ENCODE results near the gene GLUD2.
A peak's percentile ranks its signal among the peaks of the same experiment; 100 is the strongest.
"Not testable (repeated sequence)": the region's sequence is repeated elsewhere in the genome, so short reads cannot be mapped to it uniquely, and the experiment has no call there.

Gene GLUD2

DNA sequence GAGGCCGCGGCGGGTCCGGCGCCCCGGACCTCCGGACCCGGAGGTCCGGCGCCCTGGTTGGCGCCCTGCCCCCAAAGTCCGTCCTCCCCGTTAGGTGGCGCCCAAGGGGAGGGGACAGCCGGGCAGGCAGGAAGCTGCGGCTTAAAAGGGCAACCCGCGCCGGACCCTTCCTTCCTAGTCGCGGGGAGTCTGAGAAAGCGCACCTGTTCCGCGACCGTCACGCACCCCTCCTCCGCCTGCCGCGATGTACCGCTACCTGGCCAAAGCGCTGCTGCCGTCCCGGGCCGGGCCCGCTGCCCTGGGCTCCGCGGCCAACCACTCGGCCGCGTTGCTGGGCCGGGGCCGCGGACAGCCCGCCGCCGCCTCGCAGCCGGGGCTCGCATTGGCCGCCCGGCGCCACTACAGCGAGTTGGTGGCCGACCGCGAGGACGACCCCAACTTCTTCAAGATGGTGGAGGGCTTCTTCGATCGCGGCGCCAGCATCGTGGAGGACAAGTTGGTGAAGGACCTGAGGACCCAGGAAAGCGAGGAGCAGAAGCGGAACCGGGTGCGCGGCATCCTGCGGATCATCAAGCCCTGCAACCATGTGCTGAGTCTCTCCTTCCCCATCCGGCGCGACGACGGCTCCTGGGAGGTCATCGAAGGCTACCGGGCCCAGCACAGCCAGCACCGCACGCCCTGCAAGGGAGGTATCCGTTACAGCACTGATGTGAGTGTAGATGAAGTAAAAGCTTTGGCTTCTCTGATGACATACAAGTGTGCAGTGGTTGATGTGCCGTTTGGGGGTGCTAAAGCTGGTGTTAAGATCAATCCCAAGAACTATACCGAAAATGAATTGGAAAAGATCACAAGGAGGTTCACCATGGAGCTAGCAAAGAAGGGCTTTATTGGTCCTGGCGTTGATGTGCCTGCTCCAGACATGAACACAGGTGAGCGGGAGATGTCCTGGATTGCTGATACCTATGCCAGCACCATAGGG is at the start of gene GLUD2:
TSS of gene GLUD2 (plus strand) at position 170 of the 979 bp plus-strand sequence. CDS start at position 245, 75 bp downstream.
- DNase-seq (ENCODE audit: low read depth in 2 of 2) = peak in 1 of 2 donors; percentile 2

DNA sequence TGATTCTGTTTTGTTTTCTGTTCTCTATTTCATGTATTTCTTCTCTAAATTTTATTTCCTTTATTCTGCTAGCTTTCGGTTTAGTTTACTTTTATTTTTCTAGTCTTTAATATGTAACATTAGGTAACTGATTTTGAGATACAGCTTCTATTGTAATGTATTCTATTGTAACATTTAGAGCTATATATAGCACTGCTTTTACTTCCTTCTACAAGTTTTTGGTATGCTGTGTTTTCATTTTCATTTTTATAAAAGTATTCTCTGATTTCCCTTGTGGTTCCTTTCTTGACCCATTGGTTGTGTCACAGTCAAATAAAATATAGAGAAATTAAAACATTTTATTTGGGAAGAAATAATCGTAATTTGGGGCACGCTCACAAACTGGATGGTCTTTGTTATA is 48.0 kb upstream of the GLUD2 start:
- DNase-seq (ENCODE audit: low read depth in 2 of 2) = no peak

DNA sequence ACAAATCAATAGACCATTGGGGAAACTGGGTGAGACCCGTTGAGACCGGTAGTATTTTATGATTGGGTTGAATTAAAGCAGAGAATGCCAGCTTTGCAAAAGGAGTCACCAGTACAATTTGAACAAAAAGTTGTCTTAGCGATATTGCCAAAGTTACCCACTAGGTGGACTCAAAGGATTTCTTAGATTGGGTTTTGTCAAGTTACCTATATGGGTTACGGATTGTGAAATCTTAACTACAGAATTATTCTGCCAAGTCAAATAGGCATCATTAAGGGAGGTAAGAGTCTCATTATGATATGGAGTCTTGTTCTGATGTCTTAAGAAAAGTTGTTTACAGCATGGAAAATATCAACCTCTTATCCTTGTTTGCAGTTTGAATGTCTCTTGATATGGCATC is 46.8 kb upstream of the GLUD2 start:
- DNase-seq (ENCODE audit: low read depth in 2 of 2) = no peak

DNA sequence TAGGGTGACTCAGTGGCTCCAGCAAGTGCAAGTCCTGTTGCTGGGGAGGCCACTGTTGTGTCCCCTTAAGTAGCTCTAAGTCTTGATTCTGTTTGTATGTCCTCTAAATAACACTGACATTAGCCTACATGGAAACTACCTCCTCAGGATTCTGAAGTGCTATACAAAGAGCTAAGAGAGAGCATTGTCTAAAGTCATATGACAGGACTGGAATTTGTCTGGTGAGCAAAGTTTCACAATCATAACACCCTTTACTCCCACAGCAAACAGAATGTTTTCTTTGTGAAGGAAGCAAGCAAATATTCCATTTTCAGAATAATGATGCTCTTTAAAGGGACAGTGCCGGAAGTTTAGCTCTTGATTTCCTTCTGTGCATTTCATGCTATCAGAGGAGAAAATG is 38.5 kb upstream of the GLUD2 start:
- DNase-seq (ENCODE audit: low read depth in 2 of 2) = no peak

DNA sequence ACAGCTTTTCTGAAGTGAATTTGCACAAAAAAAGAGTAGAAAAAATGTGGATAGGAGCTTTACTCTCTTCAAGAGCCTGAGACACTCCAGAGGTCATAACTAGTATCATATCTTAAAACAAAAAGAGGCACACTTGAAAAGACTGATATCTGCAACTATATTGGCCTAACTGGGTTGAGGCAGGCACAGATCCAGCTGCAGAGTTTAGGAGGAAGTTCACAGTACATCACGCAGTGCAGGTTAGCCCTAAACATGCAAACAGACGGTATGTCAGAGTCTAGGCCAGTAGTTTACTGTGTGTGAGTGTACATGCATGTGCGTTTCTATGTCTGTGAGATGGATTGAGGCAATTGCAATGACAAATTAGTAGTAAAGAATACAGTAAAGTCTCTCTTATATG is 37.6 kb upstream of the GLUD2 start:
- DNase-seq (ENCODE audit: low read depth in 2 of 2) = no peak

DNA sequence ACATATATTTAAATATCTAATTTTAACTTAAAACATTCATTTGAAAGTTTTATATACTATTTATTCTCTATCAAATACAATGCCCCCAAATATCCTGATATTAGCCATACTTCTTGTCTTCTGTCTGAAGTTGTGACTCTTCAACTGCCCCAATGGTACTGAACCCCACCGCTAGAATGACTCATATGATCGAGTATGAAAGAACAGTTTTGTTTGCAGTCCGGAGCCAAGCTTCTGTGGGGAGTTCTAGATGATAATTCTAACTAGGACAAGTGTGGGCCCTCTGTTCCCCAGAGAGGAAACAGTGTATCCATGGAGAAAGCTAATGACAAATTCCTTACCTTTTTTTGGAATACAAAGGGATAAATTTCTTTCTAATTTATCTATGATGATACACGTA is 37.2 kb upstream of the GLUD2 start:
- no peak for DNase-seq (ENCODE audit: low read depth in 2 of 2)

DNA sequence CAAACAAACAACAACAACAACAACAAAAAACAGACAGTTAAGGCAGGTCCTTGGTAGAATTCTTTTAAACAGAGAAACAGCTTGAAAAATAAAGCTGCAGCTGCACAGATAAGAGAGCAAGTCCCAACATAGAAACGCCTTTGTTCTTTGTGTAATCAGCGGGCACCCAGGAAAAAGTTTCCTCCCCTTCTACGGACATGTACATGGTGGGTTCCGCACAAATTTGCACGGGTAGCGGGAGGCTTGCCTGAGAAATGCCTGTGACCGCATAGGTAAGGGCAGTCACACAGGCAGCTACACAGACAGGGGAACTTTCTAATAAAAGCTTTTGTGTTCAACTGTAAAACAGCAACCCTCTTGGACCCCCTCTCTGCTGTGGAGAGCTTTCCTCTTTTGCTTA is 36.2 kb upstream of the GLUD2 start:
- DNase-seq (ENCODE audit: low read depth in 2 of 2) = no peak

DNA sequence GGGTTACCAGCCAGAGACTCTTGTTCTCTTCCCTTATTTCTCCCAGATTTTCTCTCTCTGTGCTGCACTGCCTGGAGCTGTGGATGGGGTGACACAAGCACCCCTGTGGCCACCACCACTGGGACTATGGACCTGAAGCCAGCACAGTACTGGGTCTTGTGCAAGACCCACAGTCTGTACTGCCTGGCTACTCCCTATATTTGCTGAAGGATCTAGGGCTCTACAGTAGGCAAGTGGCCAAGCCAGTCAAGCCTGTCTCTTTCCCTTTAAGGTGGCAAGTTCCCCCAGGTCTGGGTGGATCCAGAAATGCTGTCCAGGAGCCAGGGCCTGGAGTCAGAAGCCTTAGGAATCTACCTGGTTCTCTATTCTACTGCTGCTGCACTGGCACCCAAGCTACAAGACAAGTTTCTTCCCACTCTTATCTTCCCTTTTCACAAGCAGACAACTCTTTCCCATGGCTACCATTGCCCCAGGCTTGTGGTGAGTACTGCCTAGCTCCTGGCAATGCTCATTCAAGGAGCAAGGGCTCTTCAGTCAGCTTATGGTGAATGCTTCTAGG is 33.4 kb upstream of the GLUD2 start:
- DNase-seq (ENCODE audit: low read depth in 2 of 2) = no peak

DNA sequence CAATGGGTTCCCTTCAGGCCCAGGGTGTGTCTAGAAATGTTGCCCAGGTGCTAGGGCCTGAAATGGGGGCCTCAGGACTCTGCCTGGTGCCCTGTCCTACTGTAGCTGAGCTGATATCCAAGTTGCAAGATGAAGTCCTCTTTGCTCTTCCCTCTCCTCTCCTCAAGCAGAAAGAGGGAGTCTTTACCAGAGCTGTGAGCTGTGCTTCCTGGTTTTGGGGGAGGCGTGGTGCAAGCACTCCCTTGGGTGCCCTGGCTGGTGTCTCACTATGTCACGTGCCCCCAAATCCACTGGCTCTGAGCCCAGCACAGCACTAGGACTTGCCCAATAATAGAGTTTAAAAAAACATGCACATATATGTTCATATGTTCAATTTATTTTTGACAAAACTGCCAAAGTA is 32.6 kb upstream of the GLUD2 start:
- no peak for DNase-seq (ENCODE audit: low read depth in 2 of 2)

DNA sequence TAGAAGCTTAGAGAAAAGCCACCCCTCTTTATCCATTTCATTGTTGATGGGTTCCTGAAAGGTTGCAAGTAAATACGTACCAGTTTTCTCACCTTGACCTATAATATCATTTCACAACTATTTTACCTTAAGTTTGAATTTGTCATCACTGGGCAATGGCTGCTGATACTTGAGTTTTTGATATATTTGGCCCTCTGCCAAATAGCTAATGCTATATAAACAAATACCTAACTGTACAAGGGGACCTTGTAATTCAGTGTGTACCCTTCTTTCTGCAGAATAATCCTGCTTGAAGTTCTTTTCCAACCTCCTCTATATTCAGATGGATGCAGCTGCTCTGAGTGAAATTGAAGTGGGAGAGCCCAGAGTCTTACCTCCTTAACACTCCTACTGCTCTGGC is 19.0 kb upstream of the GLUD2 start:
- no peak for DNase-seq (ENCODE audit: low read depth in 2 of 2)

DNA sequence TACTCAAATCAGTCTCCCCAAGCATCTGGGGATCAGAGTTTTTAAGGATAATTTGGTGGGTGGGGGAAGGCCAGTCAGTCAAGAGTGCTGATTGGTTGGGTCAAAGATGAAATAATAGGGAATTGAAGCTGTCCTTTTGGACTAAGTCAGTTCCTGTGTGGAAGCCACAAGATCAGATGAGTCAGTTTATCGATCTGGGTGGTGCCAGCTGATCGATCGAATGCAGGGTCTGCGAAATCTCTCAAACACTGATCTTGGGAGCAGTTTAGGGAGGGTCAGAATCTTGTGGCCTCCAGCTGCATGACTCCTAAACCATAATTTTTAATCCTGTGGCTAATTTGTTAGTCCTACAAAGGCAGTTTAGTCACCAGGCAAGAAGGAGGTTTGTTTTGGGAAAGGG is 17.3 kb upstream of the GLUD2 start:
- DNase-seq (ENCODE audit: low read depth in 2 of 2) = no peak

DNA sequence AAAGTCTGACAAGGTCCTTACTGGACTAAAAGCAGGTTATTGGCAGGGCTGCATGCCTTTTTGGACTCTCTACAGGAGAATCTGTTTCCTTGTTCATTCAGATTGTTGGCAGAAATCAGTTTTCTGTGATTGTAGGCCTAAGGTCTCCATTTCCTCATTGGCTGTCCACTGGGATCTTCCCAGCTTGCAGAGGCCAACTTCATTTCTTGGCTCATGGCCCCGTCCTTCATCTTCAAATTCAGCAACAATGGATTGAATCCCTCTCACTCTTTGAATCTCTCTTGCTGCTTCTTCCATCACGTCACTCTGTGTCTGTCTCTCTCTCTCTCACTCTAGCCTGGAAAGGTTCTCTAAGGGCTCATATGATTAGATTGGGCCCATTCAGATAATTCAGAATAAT is 14.9 kb upstream of the GLUD2 start:
- no peak for DNase-seq (ENCODE audit: low read depth in 2 of 2)

DNA sequence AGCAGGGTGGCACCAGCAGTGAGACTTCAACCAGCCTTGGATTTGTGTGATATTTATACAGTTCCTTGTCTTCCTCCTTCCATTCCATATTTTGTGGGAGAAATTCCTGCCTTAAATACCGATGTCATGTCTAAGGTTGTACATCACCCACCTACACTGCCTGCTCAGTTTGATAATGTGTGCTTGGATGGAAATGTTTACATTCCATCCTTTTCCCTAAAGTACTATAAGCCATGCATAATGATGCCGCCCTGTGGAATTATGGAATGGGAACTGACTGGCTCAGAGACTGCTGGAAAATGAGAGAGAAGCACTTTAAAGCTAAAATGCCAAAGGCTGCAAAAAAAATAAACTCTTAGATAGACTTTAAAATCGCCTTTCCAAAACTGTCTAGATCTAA is 11.3 kb upstream of the GLUD2 start:
- no peak for DNase-seq (ENCODE audit: low read depth in 2 of 2)

DNA sequence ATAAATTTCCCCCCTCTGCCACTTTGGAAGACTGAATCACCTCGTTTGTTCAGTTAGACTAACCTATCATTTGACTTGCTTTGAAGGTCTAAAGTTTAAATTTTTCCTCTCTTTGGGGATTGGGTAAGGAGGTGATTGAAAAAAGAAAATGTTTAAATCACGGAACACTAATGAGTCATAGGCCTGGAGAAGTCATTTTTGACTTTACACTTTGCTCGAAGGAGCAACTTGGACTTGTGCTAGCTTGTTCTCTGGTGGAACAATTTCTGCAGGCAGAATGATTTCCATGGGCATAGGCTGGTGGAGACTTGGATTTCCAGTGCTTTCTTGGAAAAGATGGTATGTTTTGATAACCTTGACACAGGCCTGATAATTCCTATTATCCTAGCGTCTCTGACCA is 10.5 kb upstream of the GLUD2 start:
- no peak for DNase-seq (ENCODE audit: low read depth in 2 of 2)

DNA sequence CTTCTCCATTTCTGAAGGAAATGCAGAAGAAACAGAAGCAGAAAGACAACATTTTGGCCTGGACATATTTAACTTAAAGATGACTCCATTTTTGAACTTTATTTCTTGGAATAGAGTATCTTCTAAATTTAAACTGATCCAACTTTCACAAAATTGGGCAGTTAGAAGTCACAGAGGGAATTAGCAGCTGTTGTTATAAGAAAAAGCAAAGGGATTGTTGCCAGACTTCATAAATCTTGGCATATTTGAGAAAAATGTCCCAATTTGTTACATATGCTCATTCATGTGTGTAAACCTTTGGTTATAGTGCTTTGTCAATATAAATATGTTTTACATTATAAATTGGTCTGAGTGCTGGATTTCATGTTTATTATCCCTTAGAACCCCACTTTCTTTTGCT is 3.4 kb downstream of the GLUD2 start:
- DNase-seq (ENCODE audit: low read depth in 2 of 2) = no peak

DNA sequence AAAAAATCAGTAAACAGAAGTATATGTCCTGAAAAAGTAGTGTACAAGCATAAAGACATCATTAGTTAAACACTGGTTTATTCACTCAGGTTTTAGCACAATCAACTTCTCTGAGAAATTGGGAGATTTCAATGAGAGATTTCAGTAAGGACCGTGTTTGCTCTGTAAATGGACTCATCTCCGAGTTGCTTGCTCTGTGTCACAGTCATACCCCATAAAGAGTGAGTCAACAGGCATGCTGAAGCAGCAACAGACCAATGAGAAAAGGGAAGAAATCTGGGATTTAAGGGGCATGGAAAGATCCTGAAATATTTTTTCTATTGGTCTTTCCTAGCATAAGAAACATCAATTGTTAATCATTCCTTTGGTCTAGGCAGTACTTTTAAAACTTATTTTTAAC is 4.7 kb downstream of the GLUD2 start:
- no peak for DNase-seq (ENCODE audit: low read depth in 2 of 2)

DNA sequence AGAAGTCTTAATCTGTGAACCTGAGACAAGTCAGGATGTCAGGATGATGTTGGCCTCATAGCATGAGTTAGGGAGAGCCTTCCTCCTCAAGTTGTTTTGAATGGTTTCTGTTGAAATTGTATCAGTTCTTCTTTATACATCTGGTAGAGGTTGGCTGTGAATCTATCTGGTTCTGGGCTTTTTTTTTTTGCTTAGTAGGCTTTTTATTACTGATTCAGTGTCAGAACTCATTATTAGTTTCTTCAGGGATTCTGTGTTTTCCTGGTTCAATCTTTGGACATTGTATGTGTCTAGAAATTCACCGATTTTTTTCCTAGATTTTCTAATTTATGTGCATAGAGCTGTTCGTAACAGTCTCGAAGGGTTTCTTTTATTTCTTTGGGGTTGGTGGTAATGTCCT is 14.9 kb downstream of the GLUD2 start:
- DNase-seq (ENCODE audit: low read depth in 2 of 2) = no peak

DNA sequence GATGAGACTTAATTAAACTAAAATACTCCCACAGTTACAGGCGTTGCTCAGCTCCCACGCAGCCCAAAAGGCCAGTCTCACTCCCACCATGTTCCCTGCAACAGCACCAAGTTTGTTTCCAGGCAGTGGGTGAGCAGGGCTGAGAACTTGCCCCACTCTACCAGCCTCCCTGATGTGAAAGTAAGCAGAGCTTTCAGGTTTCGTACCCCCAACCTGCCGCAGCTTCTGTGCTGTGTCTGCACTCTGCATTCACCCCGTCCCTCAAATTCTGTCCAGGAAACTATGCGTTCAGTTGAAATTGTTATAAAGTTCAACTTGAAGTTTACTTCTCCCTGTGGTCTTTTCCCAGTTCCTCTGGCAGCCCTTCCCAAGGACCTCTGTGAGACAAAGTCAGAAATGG is 17.2 kb downstream of the GLUD2 start:
- no peak for DNase-seq (ENCODE audit: low read depth in 2 of 2)

DNA sequence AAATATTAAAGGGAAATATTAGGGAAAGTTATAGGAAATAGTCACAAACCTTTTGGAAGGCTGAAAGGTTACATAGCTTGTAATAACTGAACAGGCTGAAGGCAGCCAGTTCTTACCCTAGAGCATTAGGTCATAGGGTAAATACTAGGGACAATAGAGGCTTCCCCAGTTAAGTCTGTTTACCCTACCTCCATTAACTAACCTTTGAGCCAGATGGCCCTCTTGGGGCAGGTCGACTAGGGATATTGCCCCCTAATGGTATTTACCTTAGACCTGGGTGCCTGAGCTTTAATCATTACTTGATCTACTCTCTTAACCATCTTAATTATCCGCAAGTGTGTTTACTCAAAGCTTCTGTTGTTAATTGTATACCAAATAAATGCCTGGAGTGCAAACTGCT is 36.8 kb downstream of the GLUD2 start:
- not testable (repeated sequence) for DNase-seq (ENCODE audit: low read depth in 2 of 2)

DNA sequence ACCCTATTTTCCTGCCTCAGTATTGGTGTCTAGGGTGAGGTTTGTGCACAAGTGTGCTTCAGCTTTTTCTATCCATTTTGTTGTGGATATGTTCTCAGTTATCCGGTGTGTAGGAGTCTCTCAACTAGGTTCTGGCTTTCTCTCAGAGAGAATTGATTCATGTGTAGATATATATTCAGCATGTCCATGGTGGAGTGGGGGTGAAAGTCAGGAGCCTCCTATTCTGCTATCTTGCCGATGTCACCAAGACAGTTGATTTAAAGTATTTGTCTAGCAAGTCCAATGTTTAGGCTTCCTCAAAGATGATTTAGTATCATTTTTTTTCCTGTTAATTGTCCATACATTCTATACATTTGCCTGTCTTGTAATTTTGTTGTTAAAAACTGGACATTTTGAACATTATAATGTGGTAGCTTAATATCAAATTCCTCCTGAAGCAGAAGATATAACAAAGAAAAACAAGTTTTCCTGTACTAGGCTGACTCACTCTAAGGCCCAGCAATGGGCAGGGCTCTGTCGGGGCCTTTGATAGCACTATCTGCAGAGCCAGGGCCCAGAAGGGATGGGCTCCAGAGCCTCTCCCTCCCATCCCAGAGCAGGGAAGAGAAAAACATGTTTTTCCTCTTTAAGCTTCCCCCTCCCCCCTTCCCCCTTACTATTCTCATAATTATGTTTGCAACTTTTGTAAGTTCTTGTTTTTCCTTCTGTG is 37.6 kb downstream of the GLUD2 start:
- no peak for DNase-seq (ENCODE audit: low read depth in 2 of 2)

DNA sequence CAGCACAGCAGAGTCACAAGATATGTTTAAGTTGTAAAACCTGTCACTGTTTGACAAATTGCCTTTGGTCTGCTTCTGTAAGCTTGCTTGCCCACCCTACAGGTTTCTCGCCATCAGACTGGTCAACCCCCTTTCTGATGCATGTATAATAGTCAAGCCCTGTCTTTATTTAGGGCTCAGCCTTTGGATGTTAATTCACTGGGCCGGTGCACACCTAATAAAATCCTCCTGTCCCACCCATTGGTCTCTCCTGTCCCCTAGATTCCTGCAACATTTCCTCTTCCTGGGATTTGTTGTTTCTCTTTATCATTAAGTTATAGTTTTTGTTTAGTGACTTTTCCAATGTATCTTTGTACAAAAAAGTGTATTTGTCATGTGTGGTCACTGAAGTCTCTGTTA is 38.2 kb downstream of the GLUD2 start:
- DNase-seq (ENCODE audit: low read depth in 2 of 2) = no peak

DNA sequence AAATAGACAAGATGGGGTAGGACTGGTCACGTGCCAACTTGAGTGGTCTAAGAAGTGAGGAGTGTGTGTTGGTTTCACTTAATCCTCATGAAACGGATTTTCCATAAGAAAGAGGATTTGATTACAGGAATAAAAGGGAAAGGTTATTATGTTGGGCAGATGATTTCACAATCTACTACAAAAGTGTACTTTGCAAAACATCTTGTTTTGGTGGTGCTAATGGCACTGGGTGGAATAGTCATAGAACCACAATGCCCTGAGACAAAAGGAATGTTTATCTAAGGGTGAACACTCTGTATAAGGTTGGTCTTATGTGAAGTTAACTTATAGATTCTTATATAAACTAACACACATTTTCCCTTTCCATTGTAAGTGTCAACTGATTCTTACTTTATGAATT is 45.6 kb downstream of the GLUD2 start:
- DNase-seq (ENCODE audit: low read depth in 2 of 2) = no peak

All from stimulated activated CD8-positive, alpha-beta memory T cell treated with anti-CD3 and anti-CD28 coated beads, Interleukin-15, amount 100 ng/mL, for 48 hours (primary cell).